ENCODE results near the gene TMEM154.

The TMEM154 gene

DNA sequence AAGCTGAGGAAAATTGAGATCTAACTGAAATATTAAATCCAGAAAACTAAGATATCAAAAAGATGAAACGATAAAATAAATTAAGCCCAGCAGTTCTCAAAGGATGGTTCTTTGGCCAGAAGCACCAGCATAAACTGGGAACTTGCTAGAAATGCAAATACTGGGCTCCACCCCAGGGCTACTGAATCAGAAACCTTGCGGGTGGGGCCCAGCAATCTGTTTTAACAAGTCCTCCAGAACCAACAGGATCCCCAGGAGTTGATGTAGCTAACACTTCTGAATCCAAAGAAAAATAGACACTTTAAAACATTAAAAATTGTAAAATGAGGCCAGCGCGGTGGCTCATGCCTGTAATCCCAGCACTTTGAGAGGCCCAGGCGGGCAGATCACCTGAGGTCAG lies 14.1 kb upstream of the TMEM154 start:
- Histone ChIP-seq H3K9me3 (ENCODE audit: insufficient read depth, low read depth, low read length) (no peaks in the 10 kb centered on the region), H3K27me3 (ENCODE audit: insufficient read depth, low read length) (no peaks in the 10 kb centered on the region), H3K9ac (ENCODE audit: low read depth, low read length) (no peak overlapping the region), H3K4me1 (ENCODE audit: insufficient read depth, low read length) (peaks cover 26% of the 10 kb centered on the region), H3K27ac (ENCODE audit: low read depth, low read length) (no peak overlapping the region), H3K4me3 (ENCODE audit: low read length) (no peak overlapping the region), H3K36me3 (ENCODE audit: insufficient read depth, low read length) (no peaks in the 10 kb centered on the region)
- WGBS = 94% methylated on average over 5 of the region's 5 CpGs

- 89% methylated on average over 1 of the region's 1 CpG for WGBS
Measured at GRCh38 chr4:152691761-152692160, 12.0 kb upstream of the TMEM154 start.

GRCh38 chr4:152690706-152691651 lies 11.2 kb upstream of the TMEM154 start:
- Histone ChIP-seq H3K9me3 (ENCODE audit: insufficient read depth, low read depth, low read length) (no peaks in the 10 kb centered on the region), H3K27ac (ENCODE audit: low read depth, low read length) (no peak overlapping the region), H3K36me3 (ENCODE audit: insufficient read depth, low read length) (no peaks in the 10 kb centered on the region), H3K27me3 (ENCODE audit: insufficient read depth, low read length) (no peaks in the 10 kb centered on the region), H3K4me1 (ENCODE audit: insufficient read depth, low read length) (peaks cover 5% of the 10 kb centered on the region; the same call in 1 of the 2 replicates), H3K4me3 (ENCODE audit: low read length) (no peak overlapping the region), H3K9ac (ENCODE audit: low read depth, low read length) (no peak overlapping the region)
- 93% methylated on average over 4 of the region's 4 CpGs for WGBS

More at GRCh38 chr4:152691761-152692160, 12.0 kb upstream of the TMEM154 start:
- Histone ChIP-seq H3K27me3 (ENCODE audit: insufficient read depth, low read length) (no peaks in the 10 kb centered on the region), H3K9ac (ENCODE audit: low read depth, low read length) (no peak overlapping the region), H3K27ac (ENCODE audit: low read depth, low read length) (no peak overlapping the region), H3K4me3 (ENCODE audit: low read length) (no peak overlapping the region), H3K36me3 (ENCODE audit: insufficient read depth, low read length) (no peaks in the 10 kb centered on the region), H3K9me3 (ENCODE audit: insufficient read depth, low read depth, low read length) (no peaks in the 10 kb centered on the region), H3K4me1 (ENCODE audit: insufficient read depth, low read length) (peaks cover 11% of the 10 kb centered on the region)

GRCh38 chr4:152689615-152690501 lies 10.1 kb upstream of the TMEM154 start:
- 92% methylated on average over 5 of the region's 7 CpGs for WGBS
- Histone ChIP-seq H3K9me3 (ENCODE audit: insufficient read depth, low read depth, low read length) (no peaks in the 10 kb centered on the region), H3K9ac (ENCODE audit: low read depth, low read length) (no peak overlapping the region), H3K4me1 (ENCODE audit: insufficient read depth, low read length) (peaks cover 3% of the 10 kb centered on the region; the same call in 1 of the 2 replicates), H3K27me3 (ENCODE audit: insufficient read depth, low read length) (no peaks in the 10 kb centered on the region), H3K36me3 (ENCODE audit: insufficient read depth, low read length) (no peaks in the 10 kb centered on the region), H3K4me3 (ENCODE audit: low read length) (no peak overlapping the region), H3K27ac (ENCODE audit: low read depth, low read length) (no peak overlapping the region)

DNA sequence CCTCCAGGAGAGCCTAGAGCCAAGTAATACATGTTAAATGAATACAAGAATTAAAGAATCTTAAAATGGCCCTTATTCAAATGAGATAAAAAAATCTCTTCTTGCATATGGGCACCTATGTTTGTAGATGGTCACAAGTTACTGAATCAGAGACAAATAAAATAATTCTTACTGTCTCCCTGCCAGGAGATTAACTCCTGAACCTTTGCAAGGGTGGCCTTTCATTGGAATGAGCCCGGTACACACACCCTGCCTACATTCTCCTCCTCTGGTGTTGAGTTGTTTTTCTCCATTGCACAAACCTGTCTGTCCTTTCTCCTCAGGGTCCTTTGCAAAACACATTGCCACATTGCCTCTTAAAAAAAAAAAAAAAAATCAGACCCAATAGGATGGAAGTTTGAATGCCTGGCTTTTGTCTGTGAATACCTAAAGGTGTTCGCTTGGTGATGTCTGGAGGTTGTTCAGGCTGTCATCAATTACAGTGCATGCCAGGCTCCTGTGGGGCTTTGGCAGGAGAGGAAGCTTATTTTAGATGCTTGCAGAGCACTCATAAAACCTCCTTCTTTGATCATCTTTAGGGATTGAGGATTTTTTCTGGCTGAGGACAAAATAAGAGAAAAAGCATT lies 8.3 kb upstream of the TMEM154 start:
- Histone ChIP-seq H3K9me3 (ENCODE audit: insufficient read depth, low read depth, low read length) (no peaks in the 10 kb centered on the region), H3K4me1 (ENCODE audit: insufficient read depth, low read length) (peaks cover 3% of the 10 kb centered on the region), H3K27ac (ENCODE audit: low read depth, low read length) (no peak overlapping the region), H3K36me3 (ENCODE audit: insufficient read depth, low read length) (no peaks in the 10 kb centered on the region), H3K4me3 (ENCODE audit: low read length) (no peak overlapping the region), H3K27me3 (ENCODE audit: insufficient read depth, low read length) (no peaks in the 10 kb centered on the region), H3K9ac (ENCODE audit: low read depth, low read length) (no peak overlapping the region)
- WGBS = 85% methylated on average over 2 of the region's 2 CpGs

- 0 out of 2 replicates have a peak, but pooled peaks cover 2% of the 10 kb centered on the region for H3K27me3 ChIP-seq (ENCODE audit: insufficient read depth, low read length)
- H3K27ac ChIP-seq (ENCODE audit: low read depth, low read length) = no peak overlapping the region
- WGBS = 80% methylated on average over 8 of the region's 8 CpGs
- no peaks in the 10 kb centered on the region for H3K9me3 ChIP-seq (ENCODE audit: insufficient read depth, low read depth, low read length)
- no peaks in the 10 kb centered on the region for H3K36me3 ChIP-seq (ENCODE audit: insufficient read depth, low read length)
- peaks cover 9% of the 10 kb centered on the region for H3K4me1 ChIP-seq (ENCODE audit: insufficient read depth, low read length)
- H3K9ac ChIP-seq (ENCODE audit: low read depth, low read length) = no peak overlapping the region
- H3K4me3 ChIP-seq (ENCODE audit: low read length) = no peak overlapping the region
Measured at GRCh38 chr4:152686452-152687013, 6.7 kb upstream of the TMEM154 start.

GRCh38 chr4:152684587-152684986 lies 4.8 kb upstream of the TMEM154 start:
- WGBS = 92% methylated on average over 2 of the region's 2 CpGs

GRCh38 chr4:152684007-152684406 lies 4.2 kb upstream of the TMEM154 start:
- Histone ChIP-seq H3K4me1 (ENCODE audit: insufficient read depth, low read length) (peaks cover 19% of the 10 kb centered on the region), H3K9ac (ENCODE audit: low read depth, low read length) (no peak overlapping the region), H3K36me3 (ENCODE audit: insufficient read depth, low read length) (no peaks in the 10 kb centered on the region), H3K9me3 (ENCODE audit: insufficient read depth, low read depth, low read length) (no peaks in the 10 kb centered on the region), H3K27me3 (ENCODE audit: insufficient read depth, low read length) (peaks cover 6% of the 10 kb centered on the region), H3K27ac (ENCODE audit: low read depth, low read length) (no peak overlapping the region), H3K4me3 (ENCODE audit: low read length) (no peak overlapping the region)
- WGBS = 82% methylated on average over 3 of the region's 3 CpGs

More at GRCh38 chr4:152684587-152684986, 4.8 kb upstream of the TMEM154 start:
- Histone ChIP-seq H3K9me3 (ENCODE audit: insufficient read depth, low read depth, low read length) (no peaks in the 10 kb centered on the region), H3K27ac (ENCODE audit: low read depth, low read length) (no peak overlapping the region), H3K4me1 (ENCODE audit: insufficient read depth, low read length) (peaks cover 15% of the 10 kb centered on the region), H3K27me3 (ENCODE audit: insufficient read depth, low read length) (peaks cover 2% of the 10 kb centered on the region; the same call in 1 of the 2 replicates), H3K4me3 (ENCODE audit: low read length) (no peak overlapping the region), H3K9ac (ENCODE audit: low read depth, low read length) (no peak overlapping the region), H3K36me3 (ENCODE audit: insufficient read depth, low read length) (no peaks in the 10 kb centered on the region)

DNA sequence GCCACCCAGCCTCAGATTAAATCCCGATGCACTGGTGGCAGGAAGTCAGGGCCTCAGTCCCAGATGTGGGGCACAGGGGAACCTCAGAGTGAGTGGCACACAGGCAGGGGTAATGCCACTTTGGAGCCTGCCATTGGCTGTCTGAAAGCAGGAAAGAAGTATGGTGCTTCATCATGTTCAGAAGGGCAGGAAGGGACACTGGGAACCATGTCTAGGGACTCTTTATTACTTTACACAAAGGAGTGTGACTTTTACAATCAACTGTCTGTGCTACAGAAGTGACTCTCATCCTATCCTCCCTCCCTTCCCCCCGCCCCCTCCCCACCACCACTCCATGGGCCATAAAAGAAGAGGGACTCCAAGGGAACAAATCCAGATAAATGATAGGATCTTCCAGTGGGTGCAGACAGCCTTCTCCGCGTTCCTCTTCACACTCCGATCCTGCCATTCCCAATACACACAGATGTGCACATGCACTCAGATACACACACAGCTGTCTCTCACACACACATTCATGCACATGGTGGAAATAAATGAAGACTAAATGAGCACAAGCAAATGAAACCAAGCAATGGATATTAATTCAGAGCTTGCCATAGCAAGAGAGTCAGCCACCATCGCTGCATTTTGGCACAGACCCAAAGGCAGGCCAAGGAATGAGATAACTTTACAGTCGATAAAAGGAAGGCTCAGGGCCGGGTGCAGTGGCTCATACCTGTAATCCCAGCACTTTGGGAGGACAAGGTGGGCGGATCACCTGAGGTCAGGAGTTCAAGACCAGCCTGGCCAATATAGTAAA lies 2.5 kb upstream of the TMEM154 start:
- Histone ChIP-seq H3K4me1 (ENCODE audit: insufficient read depth, low read length) (peaks cover 33% of the 10 kb centered on the region), H3K9me3 (ENCODE audit: insufficient read depth, low read depth, low read length) (no peaks in the 10 kb centered on the region)

GRCh38 chr4:152680988-152681603 lies 1.3 kb upstream of the TMEM154 start:
- no peaks in the 10 kb centered on the region for H3K36me3 ChIP-seq (ENCODE audit: insufficient read depth, low read length)
- peaks cover 12% of the 10 kb centered on the region for H3K27me3 ChIP-seq (ENCODE audit: insufficient read depth, low read length)
- no peaks in the 10 kb centered on the region for H3K9me3 ChIP-seq (ENCODE audit: insufficient read depth, low read depth, low read length)
- H3K9ac ChIP-seq (ENCODE audit: low read depth, low read length) = no peak overlapping the region
- H3K4me1 ChIP-seq (ENCODE audit: insufficient read depth, low read length) = peaks cover 33% of the 10 kb centered on the region
- no peak overlapping the region for H3K27ac ChIP-seq (ENCODE audit: low read depth, low read length)
- no peak overlapping the region for H3K4me3 ChIP-seq (ENCODE audit: low read length)
- 67% methylated on average over 8 of the region's 8 CpGs for WGBS

More for the DNA sequence above, 2.5 kb upstream of the TMEM154 start:
- peaks cover 12% of the 10 kb centered on the region for H3K27me3 ChIP-seq (ENCODE audit: insufficient read depth, low read length)
- H3K4me3 ChIP-seq (ENCODE audit: low read length) = no peak overlapping the region
- no peaks in the 10 kb centered on the region for H3K36me3 ChIP-seq (ENCODE audit: insufficient read depth, low read length)
- 88% methylated on average over 8 of the region's 9 CpGs for WGBS
- no peak overlapping the region for H3K9ac ChIP-seq (ENCODE audit: low read depth, low read length)
- no peak overlapping the region for H3K27ac ChIP-seq (ENCODE audit: low read depth, low read length)
